A204.1 (cell line): ENCODE results near the gene SURF1.
"Not testable (repeated sequence)": the region's sequence is repeated elsewhere in the genome, so short reads cannot be mapped to it uniquely, and the experiment has no call there.

Experiments
- FAIRE-seq: peaks from 2 replicates; lab custom pipeline; 2012; peaks lifted over from hg19 to GRCh38; lab: Jason Lieb, UNC

SURF1 gene

GRCh38 chr9:133317551-133317950 lies 38.7 kb downstream of the SURF1 start:
- FAIRE-seq: not testable (repeated sequence)

GRCh38 chr9:133315997-133316396 lies 40.3 kb downstream of the SURF1 start:
- FAIRE-seq: no peak

GRCh38 chr9:133309608-133310007 lies 46.7 kb downstream of the SURF1 start:
- FAIRE-seq: no peak

- FAIRE-seq: no peak
Measured at GRCh38 chr9:133307301-133307700, 49.0 kb downstream of the SURF1 start.

- FAIRE-seq: no peak
Measured at GRCh38 chr9:133306242-133307204, 49.8 kb downstream of the SURF1 start.

GRCh38 chr9:133305731-133306130 lies 50.6 kb downstream of the SURF1 start:
- no peak for FAIRE-seq

GRCh38 chr9:133304477-133305377 lies 51.6 kb downstream of the SURF1 start:
- no peak for FAIRE-seq

- no peak for FAIRE-seq
Measured at GRCh38 chr9:133304158-133304470, 52.2 kb downstream of the SURF1 start.

GRCh38 chr9:133303266-133304157 lies 52.8 kb downstream of the SURF1 start:
- FAIRE-seq: no peak
